ENCODE data around the gene SNAPC4. TPM values are rescaled to one million over a fixed set of nuclear protein-coding genes. Genes with fewer than 3 reads are reported as not detected.

Gene SNAPC4
- total RNA-seq, 1 donor from 2014 or later: 15.7 TPM

GRCh38 chr9:136370037-136370436 is 29.9 kb downstream of the SNAPC4 start:
- Mint-ChIP-seq H3K9me3 (no peaks in the 10 kb centered on the region), H3K4me3 (no peak overlapping the region), H3K27ac (no peak overlapping the region), H3K27me3 (no peaks in the 10 kb centered on the region), H3K36me3 (no peaks in the 10 kb centered on the region), H3K4me1 (ENCODE audit: unreplicated experiment) (peaks cover 4% of the 10 kb centered on the region)
- no peak for DNase-seq (ENCODE audit: extremely low spot score, unreplicated experiment)
- TF ChIP-seq CTCF (conservative IDR thresholded peaks at IDR 0.05): no peak

- no peak for DNase-seq (ENCODE audit: extremely low spot score, unreplicated experiment)
- Mint-ChIP-seq H3K27ac (no peak overlapping the region), H3K36me3 (no peaks in the 10 kb centered on the region), H3K27me3 (no peaks in the 10 kb centered on the region), H3K4me1 (ENCODE audit: unreplicated experiment) (no peaks in the 10 kb centered on the region), H3K9me3 (no peaks in the 10 kb centered on the region), H3K4me3 (no peak overlapping the region)
- no peak for TF ChIP-seq CTCF (conservative IDR thresholded peaks at IDR 0.05)
These were observed 31.8 kb downstream of the SNAPC4 start for GRCh38 chr9:136368190-136368589.

GRCh38 chr9:136367296-136368145 is 32.4 kb downstream of the SNAPC4 start:
- Mint-ChIP-seq H3K27ac (no peak overlapping the region), H3K4me3 (no peak overlapping the region)

GRCh38 chr9:136366826-136367225 is 33.1 kb downstream of the SNAPC4 start:
- Mint-ChIP-seq H3K9me3 (no peaks in the 10 kb centered on the region), H3K27ac (no peak overlapping the region), H3K4me3 (no peak overlapping the region), H3K36me3 (no peaks in the 10 kb centered on the region), H3K4me1 (ENCODE audit: unreplicated experiment) (peaks cover 6% of the 10 kb centered on the region), H3K27me3 (no peaks in the 10 kb centered on the region)
- TF ChIP-seq CTCF (conservative IDR thresholded peaks at IDR 0.05): no peak
- DNase-seq (ENCODE audit: extremely low spot score, unreplicated experiment): no peak

More at GRCh38 chr9:136367296-136368145, 32.4 kb downstream of the SNAPC4 start:
- Mint-ChIP-seq H3K9me3 (no peaks in the 10 kb centered on the region), H3K27me3 (no peaks in the 10 kb centered on the region), H3K36me3 (no peaks in the 10 kb centered on the region), H3K4me1 (ENCODE audit: unreplicated experiment) (peaks cover 5% of the 10 kb centered on the region)
- DNase-seq (ENCODE audit: extremely low spot score, unreplicated experiment): no peak
- no peak for TF ChIP-seq CTCF (conservative IDR thresholded peaks at IDR 0.05)

- no peak for TF ChIP-seq CTCF (conservative IDR thresholded peaks at IDR 0.05)
- Mint-ChIP-seq H3K4me1 (ENCODE audit: unreplicated experiment) (peaks cover 6% of the 10 kb centered on the region), H3K9me3 (no peaks in the 10 kb centered on the region), H3K36me3 (no peaks in the 10 kb centered on the region), H3K4me3 (peak overlapping the region; percentile 51), H3K27ac (no peak overlapping the region), H3K27me3 (no peaks in the 10 kb centered on the region)
- no peak for DNase-seq (ENCODE audit: extremely low spot score, unreplicated experiment)
These were observed 34.2 kb downstream of the SNAPC4 start for GRCh38 chr9:136365775-136366222.
